GM18502 (cell line): ENCODE measurements around the gene PCDHGB7.
"Not testable (repeated sequence)": the region's sequence is repeated elsewhere in the genome, so short reads cannot be mapped to it uniquely, and the experiment has no call there.

ENCODE experiments used
- ATAC-seq: cut with Tn5 transposase; IDR thresholded peaks from one replicate; pipeline ENCODE4 v1.9.1; 2021; ENCODE audit warnings: mild to moderate bottlenecking; ENCODE audit not compliant: unreplicated experiment, poor library complexity

The PCDHGB7 gene

DNA sequence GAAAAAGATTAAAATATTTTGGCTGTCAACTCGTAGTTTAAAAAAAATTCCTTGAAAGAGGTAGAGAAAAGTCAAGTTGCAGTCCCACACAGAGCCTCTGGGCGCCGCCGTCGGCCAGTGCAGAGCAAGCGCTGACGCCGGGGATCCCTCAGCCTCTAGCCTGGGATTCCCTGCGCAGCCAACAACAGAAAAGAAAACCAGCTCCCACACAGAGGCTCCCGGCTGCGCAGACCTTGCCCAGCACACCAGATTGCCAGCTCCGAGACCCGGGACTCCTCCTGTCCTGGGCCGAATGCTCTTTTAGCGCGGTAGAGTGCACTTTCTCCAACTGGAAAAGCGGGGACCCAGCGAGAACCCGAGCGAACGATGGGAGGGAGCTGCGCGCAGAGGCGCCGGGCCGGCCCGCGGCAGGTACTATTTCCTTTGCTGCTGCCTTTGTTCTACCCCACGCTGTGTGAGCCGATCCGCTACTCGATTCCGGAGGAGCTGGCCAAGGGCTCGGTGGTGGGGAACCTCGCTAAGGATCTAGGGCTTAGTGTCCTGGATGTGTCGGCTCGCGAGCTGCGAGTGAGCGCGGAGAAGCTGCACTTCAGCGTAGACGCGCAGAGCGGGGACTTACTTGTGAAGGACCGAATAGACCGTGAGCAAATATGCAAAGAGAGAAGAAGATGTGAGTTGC is at the start of gene PCDHGB7:
TSS of gene PCDHGB7 (plus strand) at position 184 of the 679 bp plus-strand sequence. CDS start at position 367, 183 bp downstream.
- ATAC-seq: peak; percentile 73

- ATAC-seq: peak; percentile 61
Observed at GRCh38 chr5:141369994-141370848, 47.3 kb upstream of the PCDHGB7 start, which contains the start of gene PCDHGB3. PCDHGB3 (plus strand) TSS chr5:141370242; CDS start chr5:141370395, 153 bp downstream.

DNA sequence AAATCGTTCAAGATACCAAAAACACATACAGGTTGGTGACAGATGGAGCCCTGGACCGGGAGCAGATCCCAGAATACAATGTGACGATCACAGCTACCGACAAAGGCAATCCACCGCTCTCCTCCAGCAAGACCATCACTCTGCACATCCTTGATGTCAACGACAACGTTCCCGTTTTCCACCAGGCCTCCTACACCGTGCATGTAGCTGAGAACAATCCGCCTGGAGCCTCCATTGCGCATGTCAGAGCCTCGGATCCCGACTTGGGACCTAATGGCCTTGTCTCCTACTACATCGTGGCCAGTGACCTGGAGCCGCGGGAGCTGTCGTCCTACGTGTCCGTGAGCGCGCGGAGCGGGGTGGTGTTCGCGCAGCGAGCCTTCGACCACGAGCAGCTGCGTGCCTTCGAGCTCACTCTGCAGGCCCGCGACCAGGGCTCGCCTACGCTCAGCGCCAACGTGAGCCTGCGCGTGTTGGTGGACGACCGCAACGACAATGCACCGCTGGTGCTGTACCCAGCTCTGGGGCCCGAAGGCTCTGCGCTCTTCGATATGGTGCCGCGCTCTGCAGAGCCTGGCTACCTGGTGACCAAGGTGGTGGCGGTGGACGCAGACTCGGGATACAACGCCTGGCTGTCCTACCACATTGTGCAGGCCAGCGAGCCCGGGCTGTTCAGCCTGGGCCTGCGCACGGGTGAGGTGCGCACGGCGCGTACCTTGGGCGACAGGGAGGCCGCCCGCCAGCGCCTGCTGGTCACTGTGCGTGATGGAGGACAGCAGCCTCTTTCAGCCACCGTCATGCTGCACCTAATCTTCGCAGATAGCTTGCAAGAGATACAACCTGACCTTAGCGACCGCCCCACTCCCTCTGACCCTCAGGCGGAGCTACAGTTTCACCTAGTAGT is 45.7 kb upstream of the PCDHGB7 start:
- ATAC-seq: no peak

GRCh38 chr5:141373673-141374317 is 43.7 kb upstream of the PCDHGB7 start, which contains the start of gene PCDHGA6:
PCDHGA6 (plus strand) TSS chr5:141373891; CDS start chr5:141374084, 193 bp downstream.
- no peak for ATAC-seq

DNA sequence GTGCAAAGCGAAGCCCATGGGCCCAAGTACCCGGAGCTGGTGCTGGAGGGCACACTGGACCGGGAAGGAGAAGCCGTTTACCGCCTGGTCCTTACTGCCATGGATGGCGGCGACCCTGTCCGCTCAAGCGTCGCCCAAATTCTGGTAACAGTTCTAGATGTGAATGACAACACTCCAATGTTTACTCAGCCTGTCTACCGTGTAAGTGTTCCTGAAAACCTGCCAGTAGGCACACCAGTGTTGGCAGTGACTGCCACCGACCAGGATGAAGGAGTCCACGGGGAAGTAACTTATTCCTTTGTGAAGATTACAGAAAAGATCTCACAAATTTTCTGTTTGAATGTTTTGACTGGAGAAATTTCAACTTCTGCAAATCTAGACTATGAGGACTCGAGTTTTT is 42.9 kb upstream of the PCDHGB7 start:
- ATAC-seq: no peak

DNA sequence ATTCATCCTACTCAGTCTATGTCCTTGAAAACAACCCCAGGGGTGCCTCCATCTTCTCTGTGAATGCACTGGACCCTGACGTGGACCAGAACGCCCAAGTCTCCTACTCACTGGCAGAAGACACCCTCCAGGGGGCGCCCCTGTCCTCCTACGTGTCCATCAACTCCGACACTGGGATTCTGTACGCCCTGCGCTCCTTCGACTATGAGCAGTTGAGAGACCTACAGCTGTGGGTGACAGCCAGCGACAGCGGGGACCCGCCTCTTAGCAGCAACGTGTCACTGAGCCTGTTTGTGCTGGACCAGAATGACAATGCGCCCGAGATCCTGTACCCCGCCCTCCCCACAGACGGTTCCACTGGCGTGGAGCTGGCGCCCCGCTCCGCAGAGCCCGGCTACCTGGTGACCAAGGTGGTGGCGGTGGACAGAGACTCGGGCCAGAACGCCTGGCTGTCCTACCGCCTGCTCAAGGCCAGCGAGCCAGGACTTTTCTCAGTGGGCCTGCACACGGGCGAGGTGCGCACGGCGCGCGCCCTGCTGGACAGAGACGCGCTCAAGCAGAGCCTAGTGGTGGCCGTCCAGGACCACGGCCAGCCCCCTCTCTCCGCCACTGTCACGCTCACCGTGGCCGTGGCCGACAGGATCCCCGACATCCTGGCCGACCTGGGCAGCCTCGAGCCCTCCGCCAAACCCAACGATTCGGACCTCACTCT is 41.9 kb upstream of the PCDHGB7 start:
- ATAC-seq: not testable (repeated sequence)

GRCh38 chr5:141382469-141383294 is 34.8 kb upstream of the PCDHGB7 start, which contains the start of gene PCDHGA7:
PCDHGA7 (plus strand) TSS chr5:141382742; CDS start chr5:141382900, 158 bp downstream.
- ATAC-seq: no peak

- no peak for ATAC-seq
Observed at GRCh38 chr5:141383345-141383744, 34.1 kb upstream of the PCDHGB7 start.

DNA sequence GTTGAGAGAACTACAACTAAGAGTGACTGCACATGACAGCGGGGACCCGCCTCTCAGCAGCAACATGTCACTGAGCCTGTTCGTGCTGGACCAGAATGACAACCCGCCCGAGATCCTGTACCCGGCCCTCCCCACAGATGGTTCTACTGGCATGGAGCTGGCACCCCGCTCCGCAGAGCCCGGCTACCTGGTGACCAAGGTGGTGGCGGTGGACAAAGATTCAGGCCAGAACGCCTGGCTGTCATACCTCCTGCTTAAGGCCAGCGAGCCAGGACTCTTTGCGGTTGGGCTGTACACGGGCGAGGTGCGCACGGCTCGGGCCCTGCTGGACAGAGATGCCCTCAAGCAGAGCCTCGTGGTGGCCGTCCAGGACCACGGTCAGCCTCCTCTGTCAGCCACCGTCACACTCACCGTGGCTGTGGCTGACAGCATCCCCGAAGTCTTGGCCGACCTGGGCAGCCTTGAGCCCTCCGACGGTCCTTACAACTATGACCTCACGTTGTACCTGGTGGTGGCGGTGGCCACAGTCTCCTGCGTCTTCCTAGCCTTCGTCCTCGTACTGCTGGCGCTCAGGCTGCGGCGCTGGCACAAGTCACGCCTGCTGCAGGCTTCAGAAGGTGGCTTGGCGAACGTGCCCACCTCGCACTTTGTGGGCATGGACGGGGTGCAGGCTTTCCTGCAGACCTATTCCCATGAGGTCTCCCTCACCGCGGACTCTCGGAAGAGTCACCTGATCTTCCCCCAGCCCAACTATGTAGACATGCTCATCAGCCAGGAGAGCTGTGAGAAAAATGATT is 32.8 kb upstream of the PCDHGB7 start:
- ATAC-seq: no peak

DNA sequence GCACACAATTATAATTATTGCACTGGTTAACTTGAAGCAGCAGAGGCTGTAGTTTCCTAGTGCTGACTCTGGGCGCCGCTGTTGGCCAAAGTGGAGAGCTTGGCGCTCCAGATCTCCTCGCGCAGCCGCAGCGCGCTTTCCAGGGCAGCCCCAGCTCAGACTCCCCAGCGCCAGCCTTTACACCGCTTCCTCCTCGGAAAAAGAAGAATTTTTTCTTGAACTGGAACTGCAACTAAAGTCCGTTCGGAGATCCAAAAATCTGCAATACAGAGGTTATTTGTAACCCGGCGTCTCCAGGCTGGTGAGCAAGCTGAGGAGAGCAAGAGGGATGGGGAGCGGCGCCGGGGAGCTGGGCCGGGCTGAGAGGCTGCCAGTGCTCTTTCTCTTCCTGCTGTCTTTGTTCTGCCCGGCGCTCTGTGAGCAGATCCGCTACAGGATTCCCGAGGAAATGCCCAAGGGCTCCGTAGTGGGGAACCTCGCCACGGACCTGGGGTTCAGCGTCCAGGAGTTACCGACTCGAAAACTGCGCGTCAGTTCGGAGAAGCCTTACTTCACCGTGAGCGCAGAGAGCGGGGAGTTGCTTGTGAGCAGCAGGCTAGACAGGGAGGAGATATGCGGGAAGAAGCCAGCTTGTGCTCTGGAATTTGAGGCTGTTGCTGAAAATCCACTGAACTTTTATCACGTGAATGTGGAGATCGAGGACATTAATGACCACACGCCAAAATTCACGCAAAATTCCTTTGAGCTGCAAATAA is 29.7 kb upstream of the PCDHGB7 start, which contains the start of gene PCDHGB4:
TSS of gene PCDHGB4 (plus strand) at position 142 of the 755 bp plus-strand sequence. CDS start at position 329, 187 bp downstream.
- peak; percentile 97 for ATAC-seq

- no peak for ATAC-seq
Observed at GRCh38 chr5:141388661-141389060, 28.8 kb upstream of the PCDHGB7 start.

DNA sequence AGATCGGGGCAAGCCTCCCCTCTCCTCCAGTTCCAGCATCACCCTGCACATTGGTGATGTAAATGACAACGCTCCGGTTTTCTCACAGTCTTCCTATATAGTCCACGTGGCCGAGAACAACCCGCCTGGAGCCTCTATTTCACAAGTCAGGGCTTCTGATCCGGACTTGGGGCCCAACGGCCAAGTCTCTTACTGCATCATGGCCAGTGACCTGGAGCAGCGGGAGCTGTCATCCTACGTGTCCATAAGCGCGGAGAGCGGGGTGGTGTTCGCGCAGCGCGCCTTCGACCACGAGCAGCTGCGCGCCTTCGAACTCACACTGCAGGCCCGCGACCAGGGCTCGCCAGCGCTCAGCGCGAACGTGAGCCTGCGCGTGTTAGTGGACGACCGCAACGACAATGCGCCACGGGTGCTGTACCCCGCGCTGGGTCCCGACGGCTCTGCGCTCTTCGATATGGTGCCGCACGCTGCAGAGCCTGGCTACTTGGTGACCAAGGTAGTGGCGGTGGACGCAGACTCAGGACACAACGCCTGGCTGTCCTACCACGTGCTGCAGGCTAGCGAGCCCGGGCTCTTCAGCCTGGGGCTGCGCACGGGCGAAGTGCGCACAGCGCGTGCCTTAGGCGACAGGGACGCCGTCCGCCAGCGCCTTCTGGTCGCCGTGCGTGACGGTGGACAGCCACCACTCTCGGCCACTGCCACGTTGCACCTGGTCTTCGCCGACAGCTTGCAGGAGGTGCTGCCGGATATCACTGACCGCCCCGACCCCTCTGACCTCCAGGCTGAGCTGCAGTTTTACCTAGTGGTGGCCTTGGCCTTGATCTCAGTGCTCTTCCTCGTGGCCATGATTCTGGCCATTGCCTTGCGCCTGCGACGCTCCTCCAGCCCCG is 28.1 kb upstream of the PCDHGB7 start:
- ATAC-seq: no peak

- no peak for ATAC-seq
Observed at GRCh38 chr5:141392429-141393198, 24.9 kb upstream of the PCDHGB7 start, which contains the start of gene PCDHGA8. PCDHGA8 (plus strand) TSS chr5:141392633; CDS start chr5:141392814, 181 bp downstream.

DNA sequence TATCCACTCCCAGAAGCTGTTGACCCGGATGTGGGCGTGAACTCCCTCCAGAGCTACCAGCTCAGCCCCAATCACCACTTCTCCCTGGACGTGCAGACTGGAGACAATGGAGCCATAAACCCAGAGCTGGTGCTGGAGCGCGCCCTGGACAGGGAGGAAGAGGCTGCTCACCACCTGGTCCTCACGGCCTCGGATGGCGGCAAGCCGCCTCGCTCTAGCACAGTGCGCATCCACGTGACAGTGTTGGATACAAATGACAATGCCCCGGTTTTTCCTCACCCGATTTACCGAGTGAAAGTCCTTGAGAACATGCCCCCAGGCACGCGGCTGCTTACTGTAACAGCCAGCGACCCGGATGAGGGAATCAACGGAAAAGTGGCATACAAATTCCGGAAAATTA is 24.2 kb upstream of the PCDHGB7 start:
- no peak for ATAC-seq
